GM18517 (cell line): ENCODE data around the gene GGT6.

ENCODE experiments used
- ATAC-seq: cut with Tn5 transposase; IDR thresholded peaks from one replicate; pipeline ENCODE4 v1.9.1; 2021; ENCODE audit warnings: mild to moderate bottlenecking, moderate library complexity; ENCODE audit not compliant: unreplicated experiment

The GGT6 gene

DNA sequence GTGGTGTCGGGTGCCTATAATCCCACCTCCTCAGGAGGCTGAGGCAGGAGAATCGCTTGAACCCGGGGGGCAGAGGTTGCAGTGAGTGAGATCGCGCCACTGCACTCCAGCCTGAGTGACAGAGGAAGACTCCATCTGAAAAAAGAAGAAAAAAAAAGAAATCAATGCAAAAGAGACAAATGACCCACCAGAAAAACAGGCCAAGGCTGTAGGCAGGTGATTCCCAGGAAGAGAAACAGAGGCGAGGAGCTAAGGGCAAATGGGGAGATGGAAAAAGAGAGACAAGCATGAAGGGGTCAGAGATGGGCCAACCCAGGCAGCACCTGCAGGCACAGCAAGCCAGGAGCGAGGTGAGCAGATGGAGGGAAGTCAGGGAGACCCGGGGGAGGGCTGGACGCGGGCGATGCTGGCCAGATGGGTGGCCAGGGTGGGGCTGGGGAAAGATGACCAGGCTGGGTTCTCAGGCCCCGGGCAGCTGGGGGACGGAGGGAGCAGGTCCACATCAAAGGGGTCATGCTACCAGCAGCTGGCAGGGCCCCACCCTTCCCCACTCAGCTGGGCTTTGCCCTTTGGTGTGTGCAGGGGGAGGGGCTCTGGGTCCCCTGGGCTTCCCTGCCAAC is 30.7 kb downstream of the GGT6 start:
- no peak for ATAC-seq

DNA sequence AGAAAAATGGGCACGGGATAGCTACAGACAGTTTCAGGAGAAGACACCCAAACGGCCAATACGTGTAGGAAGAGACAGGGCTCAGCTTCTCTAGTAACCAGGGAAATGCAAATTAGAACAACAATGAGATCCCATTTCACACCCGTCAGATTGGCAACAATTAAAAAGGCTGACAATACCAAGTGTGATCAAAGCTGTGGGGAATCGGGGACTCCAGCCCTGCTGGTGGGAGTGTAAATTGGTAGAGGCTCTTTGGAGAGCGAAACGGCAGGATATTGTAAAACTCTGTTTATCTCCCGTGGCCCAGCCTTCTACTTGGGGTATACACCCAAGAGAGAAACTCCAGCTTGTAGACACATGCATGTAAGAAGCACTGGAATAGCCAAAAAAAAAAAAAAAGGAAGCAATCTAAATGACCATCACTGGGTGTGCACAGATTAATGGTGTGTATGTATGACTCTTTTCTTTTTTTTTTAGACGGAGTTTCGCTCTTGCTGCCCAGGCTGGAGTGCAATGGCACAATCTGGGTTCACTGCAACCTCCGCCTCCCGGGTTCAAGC is 32.7 kb downstream of the GGT6 start:
- ATAC-seq, result no peak

- no peak for ATAC-seq
Observed at GRCh38 chr17:4527134-4527533, 33.2 kb downstream of the GGT6 start.

DNA sequence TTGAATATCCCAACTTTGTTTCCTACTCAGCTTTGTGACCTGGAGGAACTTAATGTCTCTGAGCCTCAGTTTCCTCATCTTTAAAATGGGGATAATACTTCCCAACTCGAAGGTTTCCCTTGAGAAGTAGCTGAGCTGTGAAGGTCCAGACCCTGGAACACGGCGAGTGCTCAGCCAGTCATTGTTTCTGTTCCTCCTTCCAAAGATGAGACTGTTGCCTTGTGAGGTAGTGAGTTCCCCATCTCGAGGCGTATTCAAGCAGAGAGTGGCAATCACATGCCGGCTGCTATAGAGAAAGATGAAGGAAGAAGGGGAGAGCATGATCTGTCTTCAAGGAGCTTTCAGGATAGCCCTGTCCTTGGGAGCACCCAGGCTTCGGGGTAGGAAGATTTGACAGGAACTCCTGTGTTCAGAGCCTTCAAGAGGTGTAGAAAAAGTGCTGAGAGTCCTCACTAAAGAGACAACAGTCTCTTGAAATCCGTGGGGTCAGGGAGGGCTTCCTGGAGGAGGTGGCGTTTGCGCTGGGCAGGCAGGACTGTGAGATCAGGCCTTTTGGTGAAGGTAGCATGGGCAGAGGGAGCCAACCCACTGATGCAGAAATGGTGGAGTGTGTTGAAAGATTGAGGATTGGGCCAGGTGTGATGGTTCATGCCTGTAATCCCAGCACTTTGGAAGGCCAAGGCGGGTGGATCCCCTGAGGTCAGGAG is 34.5 kb downstream of the GGT6 start:
- ATAC-seq, result no peak

DNA sequence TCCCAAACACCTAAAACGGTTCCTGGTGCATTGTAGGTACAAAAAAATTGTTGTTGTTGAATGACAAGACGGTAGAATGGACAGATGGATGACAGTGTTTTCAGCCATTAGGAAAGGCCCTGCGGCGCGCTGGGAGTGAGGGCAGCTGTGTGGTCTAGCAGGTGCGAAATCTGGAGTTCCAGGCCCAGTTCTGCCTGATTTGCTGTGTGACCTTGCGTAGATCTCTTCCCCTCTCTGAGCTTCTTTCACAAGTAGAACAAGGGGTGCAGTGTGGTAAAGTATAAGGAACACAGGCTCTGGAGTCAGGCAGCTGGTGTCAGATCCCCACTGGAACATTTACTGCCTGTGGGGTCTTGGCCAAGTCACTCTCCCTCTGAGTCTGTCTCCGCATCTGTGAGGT is 36.4 kb downstream of the GGT6 start:
- ATAC-seq, result no peak

DNA sequence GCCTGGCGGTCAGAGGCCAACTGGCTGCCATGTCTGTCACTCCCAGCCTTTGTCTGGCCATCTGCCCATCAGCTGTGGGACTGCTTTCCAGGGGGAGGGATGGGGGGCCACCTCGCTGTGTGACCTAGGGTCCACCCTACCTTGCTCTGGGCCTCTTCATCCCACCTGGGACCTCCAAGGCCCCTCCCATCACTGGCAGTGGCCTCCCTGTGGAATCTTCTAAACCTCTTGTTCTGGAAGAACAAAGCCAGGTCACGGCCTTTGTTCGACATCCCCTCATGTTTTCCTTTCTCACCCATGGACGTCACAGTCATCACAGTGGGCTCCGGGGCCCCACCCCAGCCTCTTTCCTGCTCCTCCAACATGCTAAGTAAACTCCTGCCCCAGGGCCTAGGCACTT is 37.7 kb downstream of the GGT6 start:
- ATAC-seq, result no peak

DNA sequence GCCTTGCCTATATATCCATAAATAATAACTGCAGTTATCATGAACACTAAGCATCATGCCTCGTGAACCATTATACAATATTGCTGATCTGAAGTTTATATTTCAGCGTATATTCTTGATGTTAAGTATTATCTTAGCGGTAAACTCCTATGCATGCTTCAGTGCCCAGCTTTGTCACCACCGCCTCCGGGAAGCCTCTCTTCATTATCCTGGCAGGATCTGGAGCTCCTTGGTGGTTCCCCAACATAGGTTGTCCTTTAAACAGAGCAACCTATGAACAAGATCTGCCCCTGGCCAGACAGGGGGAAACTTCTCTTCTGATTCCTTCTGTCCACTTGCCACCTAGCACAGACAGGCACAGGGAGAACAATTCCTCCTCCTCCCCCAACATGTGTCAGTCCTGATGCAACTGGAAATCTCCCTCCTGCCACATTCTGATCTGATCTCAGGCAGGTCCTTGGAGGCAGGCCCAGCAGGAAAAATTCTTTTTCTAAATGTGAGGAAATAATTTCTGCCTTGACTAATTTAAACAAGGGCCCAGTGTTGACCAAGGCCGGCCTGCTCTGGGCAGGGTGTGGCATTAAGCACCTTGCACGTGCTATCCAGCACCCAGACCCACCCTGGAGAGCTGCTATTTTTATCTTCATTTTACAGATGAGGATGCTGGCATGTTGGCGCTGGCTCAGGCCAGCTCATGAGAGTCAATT is 39.3 kb downstream of the GGT6 start:
- ATAC-seq, result no peak

DNA sequence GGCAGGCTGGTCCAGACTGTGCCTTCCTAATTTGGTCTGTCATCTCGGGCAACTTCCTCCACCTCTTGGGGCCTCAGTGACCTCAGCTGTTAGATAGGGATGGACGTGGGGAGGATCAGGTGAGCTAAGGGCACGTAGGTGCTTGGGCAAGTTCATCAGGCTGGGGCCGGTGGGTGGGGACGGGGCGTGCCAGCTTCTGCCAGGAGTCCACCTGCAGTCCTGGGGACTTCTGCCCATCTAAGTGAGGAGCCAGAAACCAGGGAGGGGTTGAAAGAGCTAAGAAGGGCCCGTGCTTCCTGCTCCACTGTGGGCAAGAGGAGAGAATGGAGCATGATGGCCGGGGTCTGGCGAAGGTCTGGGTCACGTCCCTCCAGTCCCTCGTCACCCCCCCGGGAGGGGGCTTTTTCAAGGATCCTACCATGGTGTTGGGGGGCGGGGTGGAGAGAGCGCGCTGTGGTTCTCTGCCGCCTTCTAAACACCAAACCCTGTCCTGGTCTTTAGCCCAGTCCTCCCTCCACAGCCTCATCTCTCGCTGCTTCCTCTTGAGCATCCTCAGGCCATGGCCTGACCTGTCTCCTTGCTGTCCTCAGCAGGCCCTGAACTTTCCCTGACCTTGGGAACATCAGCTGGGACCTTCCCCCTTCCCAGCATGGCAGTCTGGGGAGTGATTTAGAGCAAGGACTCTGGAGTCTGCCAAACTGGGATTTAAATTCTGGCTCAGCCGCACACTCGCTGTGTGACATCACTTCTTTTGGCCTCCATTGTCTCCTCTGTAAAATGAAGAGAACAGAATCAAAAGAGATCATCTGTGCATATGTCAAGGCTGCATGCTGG is 40.1 kb downstream of the GGT6 start:
- ATAC-seq, result no peak

DNA sequence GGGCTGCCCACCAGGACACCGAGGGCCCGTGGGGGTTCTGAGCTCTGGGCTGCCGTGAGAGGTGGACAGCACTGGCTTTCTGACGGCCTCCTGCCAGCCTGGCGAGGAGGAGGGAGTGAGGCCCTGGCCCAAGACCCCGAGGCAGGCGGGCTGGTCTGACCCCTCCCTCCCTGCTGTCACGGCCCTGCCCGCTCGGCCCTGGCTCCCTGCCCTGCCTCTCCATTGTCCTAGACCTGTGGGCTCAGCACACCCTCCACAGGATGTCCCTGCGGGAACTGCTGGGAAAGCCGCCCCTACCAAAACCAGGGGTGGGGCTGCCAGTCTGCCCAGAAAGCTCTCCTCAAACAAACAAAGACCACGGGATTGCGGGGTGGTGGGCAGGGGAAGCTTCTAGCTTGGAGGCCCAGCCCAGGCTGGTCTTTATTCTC is 41.0 kb downstream of the GGT6 start:
- no peak for ATAC-seq

- no peak for ATAC-seq
Observed at GRCh38 chr17:4518901-4519300, 41.5 kb downstream of the GGT6 start.

DNA sequence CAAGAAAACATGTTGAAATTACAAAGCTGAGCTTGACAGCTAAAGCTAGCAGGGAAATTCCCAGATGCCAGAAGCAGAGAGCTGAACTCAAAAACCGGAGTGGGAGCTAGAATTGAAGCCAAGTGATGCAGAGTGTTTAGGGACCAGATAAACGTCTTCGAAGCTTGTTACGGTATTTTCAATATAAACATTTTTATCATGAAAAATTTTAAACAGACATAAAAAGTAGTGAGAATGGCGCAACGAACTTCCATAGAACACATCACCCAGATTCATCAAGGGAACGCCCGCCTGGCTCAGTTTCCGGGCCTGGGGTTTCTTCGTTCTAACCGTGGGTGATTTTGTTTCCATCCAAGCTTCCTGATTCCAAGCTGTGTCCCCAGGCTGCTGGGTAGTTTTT is 43.6 kb downstream of the GGT6 start:
- ATAC-seq, result no peak

GRCh38 chr17:4515501-4515900 is 44.9 kb downstream of the GGT6 start:
- ATAC-seq, result no peak

- ATAC-seq, result no peak
Observed at GRCh38 chr17:4514779-4515178, 45.6 kb downstream of the GGT6 start.

DNA sequence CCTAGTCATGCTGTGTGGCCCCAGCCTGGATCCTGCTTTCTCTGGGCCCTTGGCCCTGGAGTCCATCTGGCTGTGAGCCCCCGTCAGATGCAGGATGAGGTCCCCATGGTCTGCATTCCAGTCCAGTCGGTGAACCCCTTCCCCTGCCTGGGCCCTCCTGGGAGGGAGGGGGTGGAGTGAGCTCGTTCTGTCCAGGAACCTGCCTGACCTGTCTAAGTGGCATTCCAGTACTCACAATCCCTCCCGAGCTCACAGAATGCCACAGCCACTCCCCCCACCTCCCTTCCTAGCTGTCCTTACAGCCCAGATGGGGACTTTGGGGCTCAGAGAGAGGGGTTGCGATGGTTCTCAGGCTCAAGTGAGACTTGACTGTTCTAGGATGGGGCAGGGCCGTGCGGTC is 46.2 kb downstream of the GGT6 start:
- ATAC-seq, result no peak

- no peak for ATAC-seq
Observed at GRCh38 chr17:4513113-4514032, 47.0 kb downstream of the GGT6 start.

DNA sequence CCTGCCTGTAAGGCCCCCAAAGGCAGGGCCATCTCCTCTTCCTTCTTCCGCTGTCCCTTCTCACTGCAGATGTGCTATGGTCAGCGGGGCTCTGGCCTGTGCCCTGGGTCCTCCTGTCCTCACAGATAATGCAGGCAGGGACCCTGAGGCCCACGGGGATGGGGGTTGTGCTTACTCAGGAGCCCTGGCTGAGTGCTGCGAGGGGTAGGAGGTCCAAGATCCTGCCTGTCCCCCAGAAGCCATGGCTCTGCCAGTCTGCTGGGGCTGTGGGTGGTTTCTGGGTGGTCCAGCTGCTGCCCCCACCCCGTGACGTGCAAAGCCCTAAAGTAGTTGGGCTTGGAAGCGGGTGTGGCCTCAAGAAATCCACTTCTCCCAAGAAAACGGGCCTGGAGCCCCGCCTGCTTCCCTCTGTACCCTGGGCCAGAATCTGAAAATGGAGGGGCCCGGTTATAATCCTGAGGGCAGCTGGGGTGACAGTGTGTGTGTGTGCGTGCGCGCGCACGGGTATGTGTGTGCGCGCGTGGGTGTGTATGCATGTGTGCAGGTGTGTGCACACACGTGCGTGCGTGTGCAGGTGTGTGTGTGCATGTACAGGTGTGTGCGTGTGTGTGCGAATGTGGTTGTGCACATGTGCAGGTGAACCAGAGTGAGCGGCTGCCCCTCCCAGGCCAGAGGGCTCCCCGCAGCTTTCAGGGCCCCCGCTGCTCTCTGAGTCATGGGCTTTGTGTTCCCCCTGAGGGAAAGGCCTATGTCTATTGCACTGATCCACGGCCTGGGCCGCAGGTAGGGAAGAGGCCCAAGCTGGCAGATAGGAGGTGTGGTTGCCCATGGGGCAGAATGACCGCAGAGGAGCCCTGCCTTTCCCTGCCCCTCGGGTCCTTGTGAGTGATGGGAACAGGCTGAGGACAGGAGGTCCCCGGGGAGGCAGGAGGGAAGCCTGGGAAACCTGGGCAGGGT is 47.9 kb downstream of the GGT6 start:
- no peak for ATAC-seq

DNA sequence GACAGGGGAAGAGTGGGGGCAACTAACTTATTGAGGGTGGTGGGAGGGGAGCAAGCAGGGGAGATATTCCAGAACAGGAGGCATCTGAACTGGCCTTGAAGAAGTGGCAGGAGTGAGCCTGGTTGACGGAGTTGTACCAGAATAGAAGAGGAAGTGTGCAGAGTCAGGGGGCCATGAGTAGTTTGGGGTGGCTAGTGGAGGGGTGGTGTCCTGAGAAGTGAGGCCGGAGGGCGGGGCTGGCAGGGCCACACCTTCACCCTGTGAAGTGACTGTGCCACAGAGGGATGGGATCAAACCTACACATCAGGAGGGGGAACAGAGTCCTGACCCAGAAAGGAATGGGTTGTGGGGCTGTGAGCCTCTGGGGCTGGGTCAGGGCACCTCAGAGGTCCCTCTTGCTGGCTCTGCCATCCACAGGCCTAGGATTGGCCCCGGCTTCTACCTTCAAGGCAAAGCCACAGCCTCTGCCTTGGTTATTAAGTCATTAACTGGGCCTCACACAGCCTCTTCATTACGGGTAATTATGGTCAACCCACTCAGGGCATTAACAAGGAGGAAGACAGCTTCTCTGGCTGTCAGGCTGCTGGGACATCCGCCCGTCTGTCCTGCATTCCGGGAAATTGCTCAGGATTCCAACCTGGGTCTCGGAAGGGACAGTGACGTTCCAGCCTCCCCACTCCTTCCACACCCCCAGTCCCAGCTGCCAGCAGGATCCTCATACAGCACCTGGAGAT is 49.0 kb downstream of the GGT6 start:
- no peak for ATAC-seq

- ATAC-seq, result no peak
Observed at GRCh38 chr17:4510618-4510941, 49.8 kb downstream of the GGT6 start.
